ENCODE results near the gene CROCC2.

Gene CROCC2

GRCh38 chr2:240990266-240990529 lies 84.1 kb downstream of the CROCC2 start:
- no peak for DNase-seq

DNA sequence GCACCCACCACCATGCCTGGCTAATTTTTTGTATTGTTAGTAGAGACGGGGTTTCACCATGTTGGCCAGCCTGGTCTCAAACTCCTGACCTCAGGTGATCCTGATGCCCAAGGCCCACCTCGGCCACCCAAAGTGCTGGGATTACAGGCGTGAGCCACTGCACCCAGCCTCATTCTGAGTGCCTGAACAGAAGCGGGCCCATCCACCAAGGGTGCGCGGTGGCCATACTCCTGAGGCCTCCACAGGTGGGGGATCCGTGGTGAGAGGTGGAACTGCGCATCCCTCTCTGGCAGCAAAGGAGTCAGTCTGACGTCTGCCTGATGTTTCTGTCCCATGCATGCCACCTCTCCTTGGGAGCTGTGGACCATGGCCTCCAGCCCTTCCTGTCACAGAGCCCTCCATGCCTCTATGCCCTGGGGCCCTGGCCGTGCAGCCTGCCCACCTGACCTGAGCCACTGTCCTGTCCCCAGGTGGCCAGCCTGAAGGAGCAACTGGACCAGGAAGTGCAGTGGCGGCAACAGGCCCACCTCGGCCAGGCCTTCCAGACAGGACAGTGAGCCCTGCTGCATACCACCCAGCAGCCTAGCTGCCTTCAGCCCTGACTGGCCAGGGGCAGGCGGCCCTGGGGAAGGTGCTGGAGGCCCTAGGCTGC lies 84.7 kb downstream of the CROCC2 start:
- no peak for DNase-seq

- peak; percentile 78 for DNase-seq
Measured at GRCh38 chr2:240991378-240992263, 85.5 kb downstream of the CROCC2 start.

GRCh38 chr2:240992572-240993291 lies 86.6 kb downstream of the CROCC2 start:
- DNase-seq: no peak

DNA sequence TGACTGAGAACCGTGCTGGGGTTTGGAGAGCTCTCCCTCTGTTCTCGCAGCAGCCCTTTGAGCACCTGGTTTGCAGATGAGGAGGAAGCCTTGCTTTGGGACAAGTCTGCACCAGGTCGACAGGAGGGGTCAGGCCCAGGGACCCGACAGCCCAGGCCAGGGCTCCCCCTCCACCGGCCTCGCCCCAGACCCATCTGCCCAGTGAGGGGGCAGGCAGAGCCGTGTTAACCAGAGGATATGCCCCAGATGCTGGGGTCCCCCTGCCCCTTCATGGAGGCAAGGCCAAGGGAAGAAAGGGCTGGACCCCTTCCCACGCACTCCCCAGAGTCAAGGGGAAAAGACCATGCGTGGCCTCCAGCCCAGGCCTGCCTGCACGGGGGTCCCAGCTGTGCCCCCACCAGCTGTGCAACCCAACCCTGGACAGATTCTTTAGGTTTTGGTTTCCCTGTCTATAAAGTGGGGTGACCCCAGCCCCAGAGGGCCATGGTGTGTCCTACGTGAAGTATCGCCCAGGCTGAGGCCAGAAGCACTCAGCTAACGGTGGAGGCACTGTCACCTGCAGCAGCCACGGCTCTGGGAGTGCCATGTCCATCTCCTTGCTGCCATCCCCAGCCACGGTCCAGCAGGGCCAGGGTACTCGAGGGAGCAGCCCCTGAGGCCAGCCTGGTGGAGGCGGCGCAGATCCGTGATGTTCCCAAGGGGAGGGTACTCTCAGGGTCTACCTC lies 87.5 kb downstream of the CROCC2 start:
- DNase-seq: no peak

- no peak for DNase-seq
Measured at GRCh38 chr2:240994171-240994896, 88.2 kb downstream of the CROCC2 start.

DNA sequence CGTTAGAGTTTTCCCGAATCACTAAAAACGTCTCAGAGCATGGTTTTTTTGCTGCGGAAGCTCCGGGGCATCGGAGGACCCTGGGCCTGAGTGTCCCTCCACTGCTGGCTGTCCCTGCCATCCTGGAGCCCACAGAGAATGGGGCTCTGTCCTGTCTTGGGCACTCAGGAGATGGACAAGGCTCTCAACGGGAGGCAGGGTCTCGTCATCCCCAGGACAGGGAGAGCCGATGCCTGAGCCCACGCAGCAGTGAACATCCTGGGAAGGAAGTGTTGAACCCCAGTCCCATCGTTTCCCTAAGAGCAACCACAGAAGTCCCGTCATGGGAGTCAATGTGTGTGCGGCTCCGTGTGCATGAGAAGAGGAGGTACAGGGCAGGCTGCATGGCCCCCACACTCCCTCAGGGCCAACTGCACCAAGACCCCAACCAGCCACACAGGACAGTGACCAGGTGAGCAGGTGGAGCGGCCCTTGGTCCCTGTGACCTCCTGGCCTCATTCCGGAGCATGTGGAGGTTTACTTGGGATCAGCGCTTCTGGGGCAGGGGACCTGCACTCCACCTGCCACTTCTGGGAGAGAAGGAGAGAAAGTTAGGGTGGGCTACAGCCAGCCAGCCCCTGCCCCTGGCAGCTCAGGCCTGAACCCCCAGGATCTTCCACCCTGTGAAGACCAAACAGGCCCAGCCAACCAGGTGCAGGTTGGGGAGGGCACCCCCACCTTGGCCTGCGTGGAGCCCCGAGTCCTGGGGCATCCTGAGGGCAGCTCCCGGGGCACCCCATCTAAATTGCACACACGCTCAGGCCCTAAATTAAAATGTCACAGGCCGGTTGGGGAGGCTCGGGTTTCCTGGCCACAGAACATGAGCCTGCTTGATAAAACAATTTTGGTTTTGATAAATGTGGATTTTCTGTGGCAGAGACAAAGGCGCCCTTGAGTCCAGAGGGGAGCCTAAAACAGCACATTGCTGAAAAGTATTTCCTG lies 89.2 kb downstream of the CROCC2 start:
- DNase-seq: no peak

GRCh38 chr2:240996161-240996833 lies 90.2 kb downstream of the CROCC2 start:
- DNase-seq: no peak

- DNase-seq: no peak
Measured at GRCh38 chr2:240996834-240997140, 90.7 kb downstream of the CROCC2 start.

DNA sequence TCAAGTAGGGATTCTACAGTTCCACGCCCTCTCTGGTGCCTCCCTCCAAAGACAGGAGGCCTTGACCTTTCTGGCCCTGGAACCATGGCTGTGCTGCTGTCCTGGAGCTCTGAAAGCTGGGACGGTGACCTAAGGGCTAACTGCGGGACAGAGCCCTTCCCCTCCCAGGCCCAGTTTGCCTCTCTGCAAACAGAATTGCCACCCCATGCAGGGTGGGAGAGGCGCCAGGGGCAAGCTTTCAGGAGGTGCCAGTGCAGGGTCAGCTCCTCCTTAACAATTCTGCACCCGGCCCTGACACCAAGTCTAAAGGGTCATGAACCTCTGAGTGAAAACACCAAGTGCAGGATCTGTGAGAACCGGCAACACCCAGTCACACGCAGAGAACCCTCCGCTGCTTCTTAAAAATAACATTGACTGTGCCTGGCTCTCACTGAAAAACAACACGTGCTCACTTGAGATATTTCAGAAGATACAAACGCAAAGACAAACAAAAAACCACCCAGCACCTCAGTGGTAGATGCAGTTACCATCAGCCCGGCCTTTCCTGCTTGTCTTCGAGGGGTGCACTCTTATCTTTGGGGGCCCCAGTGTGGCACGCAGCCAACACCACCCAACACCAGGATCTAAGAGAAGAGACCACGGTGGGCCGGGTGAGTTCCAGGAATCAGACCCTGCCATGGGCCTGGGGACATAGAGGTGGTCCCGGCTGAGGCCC lies 91.2 kb downstream of the CROCC2 start:
- DNase-seq: no peak

GRCh38 chr2:240997856-240998705 lies 91.9 kb downstream of the CROCC2 start, which contains the start of gene SNED1:
SNED1 (plus strand) TSS chr2:240998618; CDS start chr2:240998838, 220 bp downstream.
- DNase-seq: peak; percentile 58

- no peak for DNase-seq
Measured at GRCh38 chr2:240998706-240998994, 92.5 kb downstream of the CROCC2 start.

- no peak for DNase-seq
Measured at GRCh38 chr2:240998995-240999791, 93.1 kb downstream of the CROCC2 start.

GRCh38 chr2:240999873-241000541 lies 93.9 kb downstream of the CROCC2 start:
- no peak for DNase-seq

GRCh38 chr2:241000831-241001321 lies 94.7 kb downstream of the CROCC2 start:
- DNase-seq: no peak

DNA sequence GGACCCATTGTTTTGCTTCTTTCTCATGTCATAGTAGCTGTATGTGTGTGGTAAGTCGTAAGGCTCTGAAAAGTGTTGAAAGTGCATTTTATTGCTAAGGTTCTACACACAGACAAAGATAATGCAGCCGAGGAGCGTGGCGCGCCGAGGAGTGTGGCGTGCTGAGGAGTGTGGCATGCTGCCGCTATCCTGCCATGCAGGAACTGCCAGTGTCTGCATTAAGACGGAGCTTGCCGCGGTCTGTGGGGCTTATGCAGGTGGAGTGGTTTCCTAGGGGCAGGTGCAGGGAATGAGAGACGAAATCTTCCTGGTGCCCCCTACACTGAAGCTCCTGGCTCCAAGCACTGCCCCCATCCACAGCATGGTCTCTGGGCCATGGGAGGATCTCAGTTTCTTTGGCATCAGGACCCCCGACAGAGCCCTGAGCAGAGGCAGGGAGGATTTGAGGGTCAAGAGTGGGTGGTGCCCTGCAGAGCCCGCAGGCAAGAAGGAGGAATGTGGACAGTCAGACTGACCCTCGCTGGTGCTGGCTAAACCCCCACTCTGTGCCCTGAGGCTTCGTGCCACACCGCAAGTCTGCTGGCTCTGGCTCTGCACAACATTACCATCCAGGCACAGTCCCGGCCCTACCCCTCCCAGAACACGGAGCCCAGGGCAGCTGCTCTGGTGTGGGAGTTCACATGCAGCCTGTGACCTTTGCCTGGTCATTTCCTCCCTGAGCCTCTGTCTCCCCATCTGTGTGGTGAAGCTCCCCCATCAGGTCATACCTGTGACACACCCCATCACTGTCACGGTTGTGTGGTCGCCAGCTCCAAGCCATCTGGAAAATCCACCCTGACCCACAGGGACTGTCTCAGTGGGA lies 95.5 kb downstream of the CROCC2 start:
- no peak for DNase-seq
